ENCODE results near the gene COG5.

DNA sequence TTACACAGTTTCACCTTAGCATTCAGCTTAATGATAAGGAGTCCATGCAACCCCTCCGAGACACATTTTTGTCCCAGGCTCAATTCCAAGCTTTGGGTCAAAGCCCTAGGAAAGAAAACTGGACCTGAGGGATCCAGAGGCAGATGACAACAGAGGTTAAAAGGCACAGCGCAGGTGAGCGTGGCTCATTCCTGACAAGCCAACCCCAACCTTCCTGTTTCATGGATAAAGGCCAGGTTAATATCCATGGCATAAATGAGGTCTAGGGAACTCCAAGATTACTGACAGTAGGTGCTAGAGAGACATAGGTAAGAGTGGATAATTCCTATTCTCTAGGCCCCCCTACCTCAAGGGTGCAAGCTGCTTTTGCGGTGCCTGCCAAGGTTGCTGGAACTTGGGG lies 180.5 kb downstream of the COG5 start:
- TF ChIP-seq ZNF70 (CRISPR knock-in tag; IDR thresholded peaks at IDR 0.05), result no peak
- TF ChIP-seq, protein P1, sequence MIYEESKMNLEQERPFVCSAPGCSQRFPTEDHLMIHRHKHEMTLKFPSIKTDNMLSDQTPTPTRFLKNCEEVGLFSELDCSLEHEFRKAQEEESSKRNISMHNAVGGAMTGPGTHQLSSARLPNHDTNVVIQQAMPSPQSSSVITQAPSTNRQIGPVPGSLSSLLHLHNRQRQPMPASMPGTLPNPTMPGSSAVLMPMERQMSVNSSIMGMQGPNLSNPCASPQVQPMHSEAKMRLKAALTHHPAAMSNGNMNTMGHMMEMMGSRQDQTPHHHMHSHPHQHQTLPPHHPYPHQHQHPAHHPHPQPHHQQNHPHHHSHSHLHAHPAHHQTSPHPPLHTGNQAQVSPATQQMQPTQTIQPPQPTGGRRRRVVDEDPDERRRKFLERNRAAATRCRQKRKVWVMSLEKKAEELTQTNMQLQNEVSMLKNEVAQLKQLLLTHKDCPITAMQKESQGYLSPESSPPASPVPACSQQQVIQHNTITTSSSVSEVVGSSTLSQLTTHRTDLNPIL (CRISPR knock-in tag; IDR thresholded peaks at IDR 0.05; ENCODE audit: low read depth), result no peak
- TF ChIP-seq, protein P2, sequence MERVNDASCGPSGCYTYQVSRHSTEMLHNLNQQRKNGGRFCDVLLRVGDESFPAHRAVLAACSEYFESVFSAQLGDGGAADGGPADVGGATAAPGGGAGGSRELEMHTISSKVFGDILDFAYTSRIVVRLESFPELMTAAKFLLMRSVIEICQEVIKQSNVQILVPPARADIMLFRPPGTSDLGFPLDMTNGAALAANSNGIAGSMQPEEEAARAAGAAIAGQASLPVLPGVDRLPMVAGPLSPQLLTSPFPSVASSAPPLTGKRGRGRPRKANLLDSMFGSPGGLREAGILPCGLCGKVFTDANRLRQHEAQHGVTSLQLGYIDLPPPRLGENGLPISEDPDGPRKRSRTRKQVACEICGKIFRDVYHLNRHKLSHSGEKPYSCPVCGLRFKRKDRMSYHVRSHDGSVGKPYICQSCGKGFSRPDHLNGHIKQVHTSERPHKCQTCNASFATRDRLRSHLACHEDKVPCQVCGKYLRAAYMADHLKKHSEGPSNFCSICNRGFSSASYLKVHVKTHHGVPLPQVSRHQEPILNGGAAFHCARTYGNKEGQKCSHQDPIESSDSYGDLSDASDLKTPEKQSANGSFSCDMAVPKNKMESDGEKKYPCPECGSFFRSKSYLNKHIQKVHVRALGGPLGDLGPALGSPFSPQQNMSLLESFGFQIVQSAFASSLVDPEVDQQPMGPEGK (CRISPR knock-in tag; IDR thresholded peaks at IDR 0.05; ENCODE audit: borderline replicate concordance), result no peak
- TF ChIP-seq ISL1 (CRISPR knock-in tag; IDR thresholded peaks at IDR 0.05), result no peak
- no peak for TF ChIP-seq SNAI2 (CRISPR knock-in tag; IDR thresholded peaks at IDR 0.05)
- no peak for TF ChIP-seq ZC3H10 (CRISPR knock-in tag; IDR thresholded peaks at IDR 0.05)
- TF ChIP-seq TCF4 (CRISPR knock-in tag; IDR thresholded peaks at IDR 0.05; ENCODE audit: borderline replicate concordance), result no peak
